Measurements from ENCODE around the gene HAUS7. TPM values are rescaled to one million over a fixed set of nuclear protein-coding genes. Genes with fewer than 3 reads are reported as not detected.
A peak's percentile ranks its signal among the peaks of the same experiment; 100 is the strongest.

Gene HAUS7
- total and polyA plus RNA-seq, 8 donors, result 1.8 to 75.3 (median 14.7) TPM

DNA sequence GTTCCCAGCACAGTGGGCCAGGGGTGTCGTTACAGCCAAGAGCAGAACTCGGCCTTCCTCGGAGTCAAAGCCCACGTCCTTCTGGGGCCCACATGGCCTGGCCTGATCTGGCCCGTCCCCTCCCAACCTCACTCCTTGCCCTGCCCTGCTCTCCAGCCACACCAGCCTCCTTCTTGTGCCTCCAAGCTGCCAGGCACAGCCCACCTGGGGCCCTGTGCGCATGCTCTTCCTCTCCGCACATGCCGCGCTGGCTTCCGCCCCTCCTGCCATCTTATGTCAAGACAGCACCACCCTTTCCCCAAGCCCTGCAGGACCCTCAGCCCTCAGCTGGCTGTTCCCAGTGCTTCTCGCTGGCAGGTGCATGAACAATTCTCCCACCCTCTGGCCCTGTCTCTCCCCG is 6.8 kb downstream of the HAUS7 start:
- peaks cover 0 to 4% (median 0%) of the 10 kb centered on the region in 4 donors for H3K9me3 ChIP-seq
- TF ChIP-seq POLR2A (IDR thresholded peaks at IDR 0.05), result no peak
- TF ChIP-seq, protein P1, sequence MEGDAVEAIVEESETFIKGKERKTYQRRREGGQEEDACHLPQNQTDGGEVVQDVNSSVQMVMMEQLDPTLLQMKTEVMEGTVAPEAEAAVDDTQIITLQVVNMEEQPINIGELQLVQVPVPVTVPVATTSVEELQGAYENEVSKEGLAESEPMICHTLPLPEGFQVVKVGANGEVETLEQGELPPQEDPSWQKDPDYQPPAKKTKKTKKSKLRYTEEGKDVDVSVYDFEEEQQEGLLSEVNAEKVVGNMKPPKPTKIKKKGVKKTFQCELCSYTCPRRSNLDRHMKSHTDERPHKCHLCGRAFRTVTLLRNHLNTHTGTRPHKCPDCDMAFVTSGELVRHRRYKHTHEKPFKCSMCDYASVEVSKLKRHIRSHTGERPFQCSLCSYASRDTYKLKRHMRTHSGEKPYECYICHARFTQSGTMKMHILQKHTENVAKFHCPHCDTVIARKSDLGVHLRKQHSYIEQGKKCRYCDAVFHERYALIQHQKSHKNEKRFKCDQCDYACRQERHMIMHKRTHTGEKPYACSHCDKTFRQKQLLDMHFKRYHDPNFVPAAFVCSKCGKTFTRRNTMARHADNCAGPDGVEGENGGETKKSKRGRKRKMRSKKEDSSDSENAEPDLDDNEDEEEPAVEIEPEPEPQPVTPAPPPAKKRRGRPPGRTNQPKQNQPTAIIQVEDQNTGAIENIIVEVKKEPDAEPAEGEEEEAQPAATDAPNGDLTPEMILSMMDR (IDR thresholded peaks at IDR 0.05), result no peak
- no peak for TF ChIP-seq POLR2AphosphoS5 (IDR thresholded peaks at IDR 0.05)
- no peak for TF ChIP-seq EP300 (IDR thresholded peaks at IDR 0.05)
- peaks cover 0 to 46% (median 25%) of the 10 kb centered on the region in 4 donors for H3K36me3 ChIP-seq
- peaks cover 0 to 2% (median under 1%) of the 10 kb centered on the region in 4 donors for H3K4me1 ChIP-seq
- 70 to 96% (median 95%) methylated on average over 4 to 12 of the region's 12 CpGs for WGBS, 5 donors
- intact Hi-C loops (cut with DNase I; ENCODE audit: low total_unique reads), result no loop called here
- H3K27ac ChIP-seq, result no peak overlapping the region
- DNase-seq, result no peak
- H3K27me3 ChIP-seq, result peaks cover 0 to 2% (median 0%) of the 10 kb centered on the region in 3 donors
- H3K4me3 ChIP-seq, result no peak overlapping the region

- H3K9me3 ChIP-seq, result peaks cover 0 to 4% (median 0%) of the 10 kb centered on the region in 4 donors
- 81 to 95% (median 92%) methylated on average over 5 to 6 of the region's 6 CpGs for WGBS, 5 donors
- intact Hi-C loops (cut with DNase I; ENCODE audit: low total_unique reads), result no loop called here
- peaks cover 0 to 4% (median 0%) of the 10 kb centered on the region in 3 donors for H3K27me3 ChIP-seq
- H3K4me1 ChIP-seq, result no peaks in the 10 kb centered on the region
- TF ChIP-seq EP300 (IDR thresholded peaks at IDR 0.05) (no peak), POLR2AphosphoS5 (IDR thresholded peaks at IDR 0.05) (no peak), POLR2A (IDR thresholded peaks at IDR 0.05) (no peak)
- TF ChIP-seq, protein P1 (IDR thresholded peaks at IDR 0.05), result no peak
- no peak for DNase-seq
- peaks cover 0 to 46% (median 24%) of the 10 kb centered on the region in 4 donors for H3K36me3 ChIP-seq
- H3K27ac ChIP-seq, result no peak overlapping the region
- no peak overlapping the region for H3K4me3 ChIP-seq
These were observed 7.3 kb downstream of the HAUS7 start for GRCh38 chrX:153463031-153463430.

DNA sequence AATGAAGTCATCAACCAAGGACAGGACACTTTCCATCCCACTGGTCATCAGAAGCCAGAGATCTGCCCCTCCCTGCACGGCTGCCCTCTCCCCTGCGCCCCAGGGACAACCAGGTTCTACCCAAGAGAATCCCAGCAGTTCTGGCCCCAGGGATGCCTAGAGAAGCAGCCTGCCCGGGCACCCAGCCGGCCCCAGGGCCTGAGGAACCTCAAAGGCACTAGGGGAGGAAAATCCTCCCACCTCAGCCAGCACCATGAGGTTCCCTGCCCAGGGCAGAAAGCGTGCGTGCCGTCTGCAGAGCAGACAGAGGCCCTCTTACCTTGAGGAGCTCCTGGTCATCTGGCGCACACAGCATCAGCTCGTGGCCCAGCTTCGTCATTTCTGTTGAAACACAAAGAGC is 8.1 kb downstream of the HAUS7 start:
- Histone ChIP-seq H3K36me3 (peaks cover 0 to 45% (median 24%) of the 10 kb centered on the region in 4 donors), H3K4me1 (no peaks in the 10 kb centered on the region), H3K27ac (no peak overlapping the region), H3K9me3 (peaks cover 0 to 4% (median 0%) of the 10 kb centered on the region in 4 donors), H3K4me3 (no peak overlapping the region), H3K27me3 (peaks cover 0 to 9% (median 0%) of the 10 kb centered on the region in 3 donors)
- WGBS, 5 donors, result 83 to 100% (median 93%) methylated on average over 2 to 10 of the region's 10 CpGs
- no peak for DNase-seq
- intact Hi-C loops (cut with DNase I; ENCODE audit: low total_unique reads), result no loop called here
- TF ChIP-seq POLR2A (IDR thresholded peaks at IDR 0.05) (no peak), POLR2AphosphoS5 (IDR thresholded peaks at IDR 0.05) (no peak), EP300 (IDR thresholded peaks at IDR 0.05) (no peak)

DNA sequence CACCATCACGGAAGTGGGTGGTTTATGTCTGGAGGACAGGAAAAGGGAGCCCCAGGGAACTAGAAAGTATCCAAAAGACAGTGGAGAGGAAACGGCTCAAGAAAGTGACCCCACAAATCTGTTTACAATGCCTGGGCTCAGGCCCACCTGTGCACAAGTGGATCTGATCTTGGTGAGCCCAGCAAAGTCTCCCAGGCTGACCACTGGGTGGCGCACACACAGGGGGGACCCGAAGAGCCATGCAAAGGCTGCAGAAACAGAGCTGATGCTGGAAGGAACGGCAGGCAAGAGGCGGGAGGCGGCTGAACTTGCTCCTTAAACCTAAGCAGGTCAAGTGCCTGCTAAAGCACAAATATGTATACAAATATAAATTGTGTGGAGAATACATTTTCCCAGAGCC is 9.6 kb downstream of the HAUS7 start:
- no peak overlapping the region for H3K4me3 ChIP-seq
- peaks cover 0 to 4% (median 0%) of the 10 kb centered on the region in 4 donors for H3K9me3 ChIP-seq
- WGBS, 5 donors, result 35 to 49% (median 43%) methylated on average over 4 to 7 of the region's 7 CpGs
- intact Hi-C loops (cut with DNase I; ENCODE audit: low total_unique reads), result no loop called here
- DNase-seq, result peak; percentile 50 to 73
- H3K27me3 ChIP-seq, result peaks cover 0 to 14% (median 0%) of the 10 kb centered on the region in 3 donors
- H3K36me3 ChIP-seq, result peaks cover 4 to 57% (median 33%) of the 10 kb centered on the region in 4 donors
- TF ChIP-seq POLR2A (IDR thresholded peaks at IDR 0.05), result no peak
- TF ChIP-seq, protein P1 (IDR thresholded peaks at IDR 0.05), result peak in 4 of 7 experiments; percentile 17 to 48 (median 32)
- H3K27ac ChIP-seq, result no peak overlapping the region
- no peaks in the 10 kb centered on the region for H3K4me1 ChIP-seq

DNA sequence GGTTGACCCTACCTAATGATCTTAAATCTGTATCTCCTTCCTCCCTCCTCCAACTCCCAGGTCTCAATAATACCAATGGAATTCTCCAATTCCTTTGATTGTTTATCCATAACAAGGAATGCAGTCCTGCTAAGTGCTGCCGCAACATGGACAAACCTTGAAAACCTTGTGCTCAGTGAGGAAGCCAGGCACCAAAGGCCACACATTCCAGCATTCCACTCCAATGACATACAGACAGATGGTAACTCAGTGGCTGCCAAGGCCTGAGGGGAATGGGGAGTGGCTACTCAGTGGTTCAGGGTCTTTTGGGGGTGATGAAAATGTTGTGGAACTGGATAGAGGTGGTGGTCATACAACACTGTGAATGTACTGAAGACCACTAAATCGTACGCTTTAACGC is 10.4 kb downstream of the HAUS7 start:
- H3K27ac ChIP-seq, result no peak overlapping the region
- intact Hi-C loops (cut with DNase I; ENCODE audit: low total_unique reads), result no loop called here
- TF ChIP-seq, protein P1 (IDR thresholded peaks at IDR 0.05), result no peak
- TF ChIP-seq EP300 (IDR thresholded peaks at IDR 0.05), result no peak
- TF ChIP-seq POLR2A (IDR thresholded peaks at IDR 0.05), result no peak
- no peak for TF ChIP-seq POLR2AphosphoS5 (IDR thresholded peaks at IDR 0.05)
- H3K36me3 ChIP-seq, result peaks cover 4 to 65% (median 42%) of the 10 kb centered on the region in 4 donors
- DNase-seq, result no peak
- no peaks in the 10 kb centered on the region for H3K4me1 ChIP-seq
- 90 to 94% (median 92%) methylated on average over 4 of the region's 4 CpGs for WGBS, 5 donors
- peaks cover 0 to 4% (median 0%) of the 10 kb centered on the region in 4 donors for H3K9me3 ChIP-seq
- no peak overlapping the region for H3K4me3 ChIP-seq
- H3K27me3 ChIP-seq, result peaks cover 0 to 14% (median 0%) of the 10 kb centered on the region in 3 donors

All from stomach (tissue), 9 donors.